NCI-H748 treated with DMSO at 0.1 percent for 48 hours (cell line): ENCODE measurements around the gene AUH.

Experiments
- DNase-seq: peaks from one replicate; lab custom pipeline; 2025; lab: John Stamatoyannopoulos, UW

The AUH gene

GRCh38 chr9:91245431-91246313 is 116.0 kb downstream of the AUH start:
- no peak for DNase-seq

- no peak for DNase-seq
These were observed 118.7 kb downstream of the AUH start for GRCh38 chr9:91243029-91243428.

GRCh38 chr9:91241909-91242308 is 119.8 kb downstream of the AUH start:
- no peak for DNase-seq

GRCh38 chr9:91240596-91241165 is 121.0 kb downstream of the AUH start:
- no peak for DNase-seq

GRCh38 chr9:91239367-91240111 is 122.2 kb downstream of the AUH start:
- DNase-seq, result no peak

GRCh38 chr9:91234523-91234922 is 127.2 kb downstream of the AUH start:
- no peak for DNase-seq

GRCh38 chr9:91231619-91232018 is 130.1 kb downstream of the AUH start:
- no peak for DNase-seq

- no peak for DNase-seq
These were observed 138.7 kb downstream of the AUH start for GRCh38 chr9:91223000-91223399.

GRCh38 chr9:91222457-91222856 is 139.3 kb downstream of the AUH start:
- no peak for DNase-seq

GRCh38 chr9:91221332-91221731 is 140.4 kb downstream of the AUH start:
- no peak for DNase-seq

GRCh38 chr9:91220491-91221135 is 141.1 kb downstream of the AUH start:
- DNase-seq, result no peak

- DNase-seq, result no peak
These were observed 141.7 kb downstream of the AUH start for GRCh38 chr9:91220021-91220420.

GRCh38 chr9:91219557-91219956 is 142.2 kb downstream of the AUH start:
- DNase-seq, result no peak

- no peak for DNase-seq
These were observed 144.3 kb downstream of the AUH start for GRCh38 chr9:91217388-91217787.

GRCh38 chr9:91214867-91215266 is 146.9 kb downstream of the AUH start:
- no peak for DNase-seq

- no peak for DNase-seq
These were observed 147.6 kb downstream of the AUH start for GRCh38 chr9:91214086-91214485.

- no peak for DNase-seq
These were observed 149.0 kb downstream of the AUH start for GRCh38 chr9:91212596-91213243.

GRCh38 chr9:91211919-91212318 is 149.8 kb downstream of the AUH start:
- DNase-seq, result no peak

GRCh38 chr9:91211414-91211813 is 150.3 kb downstream of the AUH start:
- no peak for DNase-seq

- no peak for DNase-seq
These were observed 151.4 kb downstream of the AUH start for GRCh38 chr9:91210318-91210717.

- no peak for DNase-seq
These were observed 152.9 kb downstream of the AUH start for GRCh38 chr9:91208837-91209236.

GRCh38 chr9:91208419-91208745 is 153.3 kb downstream of the AUH start:
- no peak for DNase-seq
